ENCODE results near the gene ALPI. TPM values are rescaled to one million over a fixed set of nuclear protein-coding genes. Genes with fewer than 3 reads are reported as not detected.
A peak's percentile ranks its signal among the peaks of the same experiment; 100 is the strongest.

ALPI gene
- total RNA-seq, 4 donors from 2014 or later = not detected

GRCh38 chr2:232502511-232502910 is 46.6 kb downstream of the ALPI start:
- H3K9me3 ChIP-seq = no peaks in the 10 kb centered on the region
- no peak overlapping the region for H3K27ac ChIP-seq
- peaks cover 0 to 95% (median 7%) of the 10 kb centered on the region in 4 donors for H3K27me3 ChIP-seq
- WGBS, 2 donors = 0 to 22% methylated on average over 3 to 5 of the region's 21 CpGs
- H3K36me3 ChIP-seq = no peaks in the 10 kb centered on the region
- peak overlapping the region in 3 of 4 donors; percentile 34 to 69 (median 47) for H3K4me3 ChIP-seq
- H3K4me1 ChIP-seq = peaks cover 3 to 19% (median 10%) of the 10 kb centered on the region in 3 donors
- intact Hi-C loops (cut with DNase I) = no loop called here
- DNase-seq = no peak
- TF ChIP-seq CTCF (IDR thresholded peaks at IDR 0.05) (no peak), POLR2A (IDR thresholded peaks at IDR 0.05) (no peak)

GRCh38 chr2:232502911-232503808 is 47.2 kb downstream of the ALPI start:
- Histone ChIP-seq H3K4me3 (peak overlapping the region; percentile 14 to 69 (median 40)), H3K9me3 (no peaks in the 10 kb centered on the region), H3K4me1 (peaks cover 3 to 19% (median 10%) of the 10 kb centered on the region in 3 donors), H3K27ac (no peak overlapping the region), H3K27me3 (peaks cover 0 to 95% (median 7%) of the 10 kb centered on the region in 4 donors), H3K36me3 (no peaks in the 10 kb centered on the region)
- no peak for DNase-seq
- TF ChIP-seq POLR2A (IDR thresholded peaks at IDR 0.05) (no peak), CTCF (IDR thresholded peaks at IDR 0.05) (no peak)
- intact Hi-C loops (cut with DNase I) = no loop called here
- WGBS, 2 donors = 0 to 3% methylated on average over 12 to 15 of the region's 75 CpGs

GRCh38 chr2:232503809-232504323 is 47.9 kb downstream of the ALPI start:
- H3K36me3 ChIP-seq = no peaks in the 10 kb centered on the region
- no peak overlapping the region for H3K27ac ChIP-seq
- intact Hi-C loops (cut with DNase I) = no loop called here
- 21 to 35% methylated on average over 9 to 13 of the region's 16 CpGs for WGBS, 2 donors
- H3K4me1 ChIP-seq = peaks cover 3 to 19% (median 10%) of the 10 kb centered on the region in 3 donors
- DNase-seq = no peak
- TF ChIP-seq POLR2A (IDR thresholded peaks at IDR 0.05) (no peak), CTCF (IDR thresholded peaks at IDR 0.05) (no peak)
- H3K9me3 ChIP-seq = no peaks in the 10 kb centered on the region
- H3K4me3 ChIP-seq = peak overlapping the region in 2 of 4 donors; percentile 47 to 69
- peaks cover 0 to 99% (median 7%) of the 10 kb centered on the region in 4 donors for H3K27me3 ChIP-seq

- H3K27me3 ChIP-seq = peaks cover 0 to 94% (median 7%) of the 10 kb centered on the region in 4 donors
- 57 to 100% methylated on average over 1 to 2 of the region's 2 CpGs for WGBS, 2 donors
Observed at GRCh38 chr2:232504438-232504837, 48.5 kb downstream of the ALPI start.

More at GRCh38 chr2:232504438-232504837, 48.5 kb downstream of the ALPI start:
- DNase-seq = no peak
- Histone ChIP-seq H3K4me1 (peaks cover 3 to 19% (median 10%) of the 10 kb centered on the region in 3 donors), H3K36me3 (no peaks in the 10 kb centered on the region), H3K9me3 (no peaks in the 10 kb centered on the region), H3K4me3 (no peak overlapping the region), H3K27ac (no peak overlapping the region)
- TF ChIP-seq POLR2A (IDR thresholded peaks at IDR 0.05) (no peak), CTCF (IDR thresholded peaks at IDR 0.05) (no peak)
- intact Hi-C loops (cut with DNase I) = no loop called here

Measured in esophagus squamous epithelium (tissue), 5 donors.